Adrenal gland (tissue), 12 donors: ENCODE measurements around the gene MILR1. TPM values are rescaled to one million over a fixed set of nuclear protein-coding genes. Genes with fewer than 3 reads are reported as not detected.
A peak's percentile ranks its signal among the peaks of the same experiment; 100 is the strongest.
"Not testable (repeated sequence)": the region's sequence is repeated elsewhere in the genome, so short reads cannot be mapped to it uniquely, and the experiment has no call there.

Experiments used
- DNase-seq, 7 donors: peaks; one replicate each; pipeline ENCODE4 v3.0.0-alpha.2; 2019 to 2020
- H3K27ac ChIP-seq, 5 donors: fragments of 200-600 bp; sonication (generic) in 4 of 5; 1 replicate in 3 of 5; 2 replicates in 2 of 5; pipeline versions ENCODE4 v1.5.1 to v1.8.0; 2016 to 2020; ENCODE audit warnings: mild to moderate bottlenecking in 1 of 5
- H3K27me3 ChIP-seq: fragments of 200-600 bp; 2 replicates; pipeline ENCODE4 v1.8.0; 2021
- H3K36me3 ChIP-seq, 2 donors: fragments of 200-600 bp; replicated peaks in 1 of 2; 1 replicate in 1 of 2; 2 replicates in 1 of 2; pipeline versions ENCODE4 v1.5.1 to v1.8.0; 2018 to 2022
- H3K4me1 ChIP-seq, 2 donors: fragments of 200-600 bp; replicated peaks in 1 of 2; 1 replicate in 1 of 2; 2 replicates in 1 of 2; pipeline versions ENCODE4 v1.5.1 to v1.8.0; 2018 to 2021
- H3K4me3 ChIP-seq, 4 donors: fragments of 200-600 bp; sonication (generic) in 3 of 4; one replicate each; pipeline ENCODE4 v1.5.1; 2016 to 2018
- H3K9me3 ChIP-seq, 3 donors: fragments of 200-600 bp; sonication (generic) in 1 of 3; replicated peaks in 1 of 3; 1 replicate in 2 of 3; 2 replicates in 1 of 3; pipeline versions ENCODE4 v1.5.1 to v1.8.0; 2016 to 2021
- CTCF ChIP-seq, 6 experiments: fragments of 450-650 bp in 4 of 6; fragments of 200-600 bp in 2 of 6; sonication (generic) in 1 of 6; IDR thresholded peaks; 1 replicate in 5 of 6; 2 replicates in 1 of 6; pipeline versions ENCODE4 v1.5.1 to v1.8.0; 2016 to 2021; ENCODE audit warnings: antibody characterized with exemption in 6 of 6, mild to moderate bottlenecking in 2 of 6, moderate library complexity in 1 of 6
- POLR2A ChIP-seq, 2 donors: fragments of 450-650 bp; IDR thresholded peaks; one replicate each; pipeline ENCODE4 v1.6.1; 2017; ENCODE audit warnings: antibody characterized with exemption in 2 of 2, mild to moderate bottlenecking in 2 of 2, moderate library complexity in 1 of 2
- WGBS, 4 donors: extraction: QIAGEN DNeasy Blood & Tissue Kit in 2 of 4; methylation state at CpG; one replicate each; pipeline versions ENCODE4 v1.1.5 to v1.1.7; 2013 to 2017; 5-methylcytosine and 5-hydroxymethylcytosine counted together
- intact Hi-C, 2 donors: fragments of 100-400 bp; cut with DNase I; formaldehyde crosslinking; loops; one replicate each; pipeline versions ENCODE4 v1.14.1 to v1.15.0; 2022 to 2023
- polyA plus RNA-seq, 3 donors: library from polyadenylated mRNA; stranded (reverse); fragments of 200-250 nt in 2 of 3; fragments of 350-450 nt in 1 of 3; fragmentation: Illumina TruSeq in 1 of 3; extraction: RNeasy Lipid Tissue Mini Kit (QIAGEN cat#74804) in 1 of 3; gene quantifications; one replicate each; pipeline ENCODE4 v1.2.3, GENCODE V29; 2013 to 2014
- total RNA-seq, 9 donors: library from RNA; depleted of rRNA in 4 of 9; stranded (reverse); fragments of >200 nt in 4 of 9; fragments of 120-200 nt in 1 of 9; fragmentation: NEBNext Ultra II Directional in 1 of 9; extraction: Animal tissue kit (Norgen Biotek cat#: 25700) in 1 of 9; gene quantifications; one replicate each; pipeline versions ENCODE4 v1.1.0 to v1.2.4, GENCODE V29; 2013 to 2023
- donor health status: healthy with polysubstance abuse.
- donor health status: Bipolar disorder and iron deficiency.
- donor health status: DM: yes; HTN: yes; CAD: no.
- donor health status: DM: no; HTN: no; CAD: no.
- donor health status: DM: no; HTN: no; CAD: no.
- donor health status: DM: yes; HTN: yes; CAD: no.

Gene MILR1
- total and polyA plus RNA-seq, 12 donors, result 2.9 to 28.0 (median 17.1) TPM

GRCh38 chr17:64412944-64413381 lies 36.0 kb upstream of the MILR1 start:
- Histone ChIP-seq H3K4me3 (no peak overlapping the region), H3K27ac (peak overlapping the region in 2 of 5 donors; percentile 17 to 67), H3K27me3 (no peaks in the 10 kb centered on the region), H3K4me1 (peaks cover 20 to 31% of the 10 kb centered on the region in 2 donors), H3K36me3 (no peaks in the 10 kb centered on the region), H3K9me3 (no peaks in the 10 kb centered on the region)
- WGBS, 4 donors, result 89 to 100% (median 94%) methylated on average over 2 of the region's 2 CpGs
- intact Hi-C loops, result no loop called here
- TF ChIP-seq CTCF (IDR thresholded peaks at IDR 0.05), result no peak
- DNase-seq, result no peak

- 55 to 100% (median 68%) methylated on average over 4 of the region's 4 CpGs for WGBS, 4 donors
- DNase-seq, result no peak
- no peaks in the 10 kb centered on the region for H3K27me3 ChIP-seq
- no peak overlapping the region for H3K4me3 ChIP-seq
- intact Hi-C loops, result no loop called here
- H3K9me3 ChIP-seq, result no peaks in the 10 kb centered on the region
- no peaks in the 10 kb centered on the region for H3K36me3 ChIP-seq
- H3K27ac ChIP-seq, result peak overlapping the region in 2 of 5 donors; percentile 13 to 17
- peaks cover 20 to 31% of the 10 kb centered on the region in 2 donors for H3K4me1 ChIP-seq
- TF ChIP-seq CTCF (IDR thresholded peaks at IDR 0.05), result no peak
- no peak for TF ChIP-seq POLR2A (IDR thresholded peaks at IDR 0.05)
These were observed 35.4 kb upstream of the MILR1 start for GRCh38 chr17:64413513-64413912.

- no peak overlapping the region for H3K27ac ChIP-seq
- DNase-seq, result peak in 2 of 7 donors; percentile 17 to 50
- no peaks in the 10 kb centered on the region for H3K27me3 ChIP-seq
- intact Hi-C loops, result loop anchor here (2.0 to 5.0 kb wide), 2 partner anchors 96 to 98 kb away; no protein-coding TSS in a partner anchor
- H3K36me3 ChIP-seq, result no peaks in the 10 kb centered on the region
- TF ChIP-seq POLR2A (IDR thresholded peaks at IDR 0.05), result no peak
- peak; percentile 64 to 91 (median 84) for TF ChIP-seq CTCF (IDR thresholded peaks at IDR 0.05)
- 31 to 34% (median 33%) methylated on average over 19 of the region's 19 CpGs for WGBS, 4 donors
- H3K4me1 ChIP-seq, result no peaks in the 10 kb centered on the region
- no peaks in the 10 kb centered on the region for H3K9me3 ChIP-seq
- H3K4me3 ChIP-seq, result no peak overlapping the region
These were observed 30.2 kb upstream of the MILR1 start for GRCh38 chr17:64418506-64419339.

GRCh38 chr17:64420143-64420670 lies 28.7 kb upstream of the MILR1 start:
- no peak for TF ChIP-seq POLR2A (IDR thresholded peaks at IDR 0.05)
- peak; percentile 67 to 86 (median 81) for TF ChIP-seq CTCF (IDR thresholded peaks at IDR 0.05)
- H3K4me3 ChIP-seq, result no peak overlapping the region
- no peaks in the 10 kb centered on the region for H3K36me3 ChIP-seq
- 22 to 25% (median 24%) methylated on average over 6 of the region's 6 CpGs for WGBS, 4 donors
- intact Hi-C loops, result loop anchor here (10.0 kb wide), 1 partner anchor 65 kb away; no protein-coding TSS in a partner anchor
- no peaks in the 10 kb centered on the region for H3K9me3 ChIP-seq
- H3K4me1 ChIP-seq, result no peaks in the 10 kb centered on the region
- no peaks in the 10 kb centered on the region for H3K27me3 ChIP-seq
- no peak overlapping the region for H3K27ac ChIP-seq
- DNase-seq, result peak in 3 of 7 donors; percentile 29 to 58 (median 39)

- H3K4me1 ChIP-seq, H3K9me3 ChIP-seq, H3K4me3 ChIP-seq, H3K27ac ChIP-seq, H3K36me3 ChIP-seq, H3K27me3 ChIP-seq: not testable (repeated sequence)
- intact Hi-C loops, result loop anchor here (10.0 kb wide), 1 partner anchor 63 kb away; no protein-coding TSS in a partner anchor
- 71 to 88% (median 85%) methylated on average over 3 to 9 of the region's 9 CpGs for WGBS, 4 donors
- DNase-seq, result peak in 1 of 7 donors; percentile 37
These were observed 26.8 kb upstream of the MILR1 start for GRCh38 chr17:64422121-64422520.
